ENCODE data around the gene AHCYL1. TPM values are rescaled to one million over a fixed set of nuclear protein-coding genes. Genes with fewer than 3 reads are reported as not detected.

Gene AHCYL1
- total and polyA plus RNA-seq, 2 experiments from 2014 or later, result 47.6 to 72.6 TPM

DNA sequence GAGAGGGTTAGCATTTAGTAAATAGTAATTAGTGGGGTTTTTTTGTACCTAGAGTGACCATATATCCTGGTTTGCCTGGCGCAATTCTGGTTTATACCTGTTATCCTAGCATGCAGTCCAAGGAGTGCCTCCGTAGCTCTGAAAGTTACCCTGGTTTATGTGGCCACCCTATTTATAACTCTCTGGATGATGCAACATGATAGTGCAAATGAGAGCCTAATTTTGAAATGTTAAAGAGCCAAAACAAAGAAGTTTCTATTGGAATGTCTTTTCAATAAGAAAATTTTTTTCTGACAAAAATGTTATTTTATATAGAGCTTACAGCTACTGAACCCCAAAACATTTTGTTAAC, 5.7 kb downstream of the AHCYL1 start:
- DNase-seq, result no peak
- Histone ChIP-seq H3F3A (ENCODE audit: insufficient read depth) (peaks cover 15% of the 10 kb centered on the region), H3K79me2 (ENCODE audit: insufficient read depth) (peaks cover 100% of the 10 kb centered on the region), H3K9ac (no peak overlapping the region), H3K4me3 (no peak overlapping the region), H3K27me3 (replicated peaks; ENCODE audit: insufficient read depth) (no peaks in the 10 kb centered on the region), H3K4me2 (ENCODE audit: unreplicated experiment) (peak overlapping the region; percentile 11), H3K36me3 (ENCODE audit: low read depth) (no peaks in the 10 kb centered on the region), H3K9me2 (ENCODE audit: insufficient read depth) (no peaks in the 10 kb centered on the region), H3K27ac (no peak overlapping the region), H4K20me1 (ENCODE audit: insufficient read depth) (peaks cover 9% of the 10 kb centered on the region), H2AFZ (no peak overlapping the region), H3K9me3 (ENCODE audit: low read depth) (no peaks in the 10 kb centered on the region), H3K4me1 (ENCODE audit: insufficient read depth) (peaks cover 47% of the 10 kb centered on the region)
- no peak for TF ChIP-seq EZH2phosphoT487 (IDR thresholded peaks at IDR 0.05; ENCODE audit: insufficient read depth, low read depth)
- no peak for TF ChIP-seq EZH2 (IDR thresholded peaks at IDR 0.05; ENCODE audit: insufficient read depth, poor library complexity, severe bottlenecking)
- in situ Hi-C loops (cut with MboI), result no loop called here
- WGBS, 2 experiments (ENCODE audit: low coverage in 1 of 2, low lambda C conversion rate in 2 of 2, missing lambda C conversion rate in 2 of 2), result 91 to 100% methylated on average over 2 of the region's 2 CpGs

DNA sequence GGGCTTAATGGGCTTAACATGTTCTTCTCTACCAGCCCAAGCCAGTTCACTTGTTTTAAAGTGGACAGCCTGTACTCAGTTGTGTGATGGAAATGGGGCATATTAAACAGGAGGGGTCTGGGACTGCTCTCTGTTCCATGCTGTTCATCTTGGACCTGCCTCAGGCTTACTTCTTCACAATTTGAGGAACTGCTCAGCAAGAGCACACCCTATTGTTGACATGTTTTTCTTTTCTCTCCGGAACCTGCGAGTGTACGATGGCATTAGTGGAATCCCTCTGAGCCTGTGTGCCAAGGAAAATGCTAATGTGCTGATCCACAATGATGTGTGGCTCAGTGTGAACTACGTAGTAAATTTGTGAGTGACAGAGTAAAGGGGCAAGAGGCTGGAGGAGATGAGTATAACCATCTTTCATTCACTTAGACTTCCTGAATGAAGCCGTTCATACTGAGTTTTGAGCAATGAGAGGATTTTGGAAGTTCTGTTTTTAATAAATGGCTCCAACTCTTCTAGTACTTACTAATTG, 6.9 kb downstream of the AHCYL1 start:
- H3F3A ChIP-seq (ENCODE audit: insufficient read depth), result peaks cover 15% of the 10 kb centered on the region
- no peaks in the 10 kb centered on the region for H3K9me2 ChIP-seq (ENCODE audit: insufficient read depth)
- H2AFZ ChIP-seq, result no peak overlapping the region
- no peak overlapping the region for H3K9ac ChIP-seq
- in situ Hi-C loops (cut with MboI), result no loop called here
- DNase-seq, result no peak
- H3K4me3 ChIP-seq, result no peak overlapping the region
- no peaks in the 10 kb centered on the region for H3K36me3 ChIP-seq (ENCODE audit: low read depth)
- TF ChIP-seq EZH2phosphoT487 (IDR thresholded peaks at IDR 0.05; ENCODE audit: insufficient read depth, low read depth), result no peak
- TF ChIP-seq EZH2 (IDR thresholded peaks at IDR 0.05; ENCODE audit: insufficient read depth, poor library complexity, severe bottlenecking), result no peak
- no peak overlapping the region for H3K27ac ChIP-seq
- H3K9me3 ChIP-seq (ENCODE audit: low read depth), result no peaks in the 10 kb centered on the region
- 95 to 97% methylated on average over 5 of the region's 5 CpGs for WGBS, 2 experiments (ENCODE audit: low coverage in 1 of 2, low lambda C conversion rate in 2 of 2, missing lambda C conversion rate in 2 of 2)
- peaks cover 45% of the 10 kb centered on the region for H3K4me1 ChIP-seq (ENCODE audit: insufficient read depth)
- H3K4me2 ChIP-seq (ENCODE audit: unreplicated experiment), result no peak overlapping the region
- H4K20me1 ChIP-seq (ENCODE audit: insufficient read depth), result peaks cover 7% of the 10 kb centered on the region
- H3K79me2 ChIP-seq (ENCODE audit: insufficient read depth), result peaks cover 100% of the 10 kb centered on the region
- no peaks in the 10 kb centered on the region for H3K27me3 ChIP-seq (replicated peaks; ENCODE audit: insufficient read depth)

DNA sequence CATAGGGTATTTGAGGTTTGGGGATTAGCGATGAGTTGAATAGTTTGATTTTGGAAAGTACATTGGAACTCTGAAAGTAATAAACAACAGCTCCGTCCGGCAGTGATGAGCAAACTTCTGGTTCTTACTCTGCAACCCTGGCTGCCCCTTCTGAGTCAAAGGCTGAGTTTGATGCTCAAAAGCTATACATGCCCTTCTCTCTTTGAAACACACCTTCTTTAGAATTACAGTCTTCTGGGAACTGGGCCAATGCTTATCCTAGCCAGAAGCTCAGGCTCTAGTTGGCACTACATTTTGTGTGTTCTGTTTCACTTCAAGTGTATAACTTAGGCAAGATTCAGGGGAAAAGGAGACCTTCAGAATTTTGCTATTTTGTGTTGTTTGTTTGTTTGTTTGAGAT, 9.3 kb downstream of the AHCYL1 start:
- H4K20me1 ChIP-seq (ENCODE audit: insufficient read depth), result no peaks in the 10 kb centered on the region; the same call in 1 of the 2 replicates
- no peak overlapping the region for H3K9ac ChIP-seq
- H3K9me2 ChIP-seq (ENCODE audit: insufficient read depth), result no peaks in the 10 kb centered on the region
- H3K27ac ChIP-seq, result 0 out of 2 replicates have a peak overlapping the region, but pooled peaks have one; percentile 2
- in situ Hi-C loops (cut with MboI), result no loop called here
- peaks cover 100% of the 10 kb centered on the region for H3K79me2 ChIP-seq (ENCODE audit: insufficient read depth)
- no peak overlapping the region for H2AFZ ChIP-seq
- H3K4me3 ChIP-seq, result no peak overlapping the region
- WGBS, 2 experiments (ENCODE audit: low coverage in 1 of 2, low lambda C conversion rate in 2 of 2, missing lambda C conversion rate in 2 of 2), result 47 to 72% methylated on average over 3 of the region's 3 CpGs
- peaks cover 29% of the 10 kb centered on the region for H3K4me1 ChIP-seq (ENCODE audit: insufficient read depth)
- peaks cover 15% of the 10 kb centered on the region for H3F3A ChIP-seq (ENCODE audit: insufficient read depth)
- no peak for TF ChIP-seq EZH2 (IDR thresholded peaks at IDR 0.05; ENCODE audit: insufficient read depth, poor library complexity, severe bottlenecking)
- TF ChIP-seq EZH2phosphoT487 (IDR thresholded peaks at IDR 0.05; ENCODE audit: insufficient read depth, low read depth), result no peak
- peak; percentile 45 for DNase-seq
- no peaks in the 10 kb centered on the region for H3K27me3 ChIP-seq (replicated peaks; ENCODE audit: insufficient read depth)
- no peaks in the 10 kb centered on the region for H3K36me3 ChIP-seq (ENCODE audit: low read depth)
- no peaks in the 10 kb centered on the region for H3K9me3 ChIP-seq (ENCODE audit: low read depth)
- H3K4me2 ChIP-seq (ENCODE audit: unreplicated experiment), result no peak overlapping the region

DNA sequence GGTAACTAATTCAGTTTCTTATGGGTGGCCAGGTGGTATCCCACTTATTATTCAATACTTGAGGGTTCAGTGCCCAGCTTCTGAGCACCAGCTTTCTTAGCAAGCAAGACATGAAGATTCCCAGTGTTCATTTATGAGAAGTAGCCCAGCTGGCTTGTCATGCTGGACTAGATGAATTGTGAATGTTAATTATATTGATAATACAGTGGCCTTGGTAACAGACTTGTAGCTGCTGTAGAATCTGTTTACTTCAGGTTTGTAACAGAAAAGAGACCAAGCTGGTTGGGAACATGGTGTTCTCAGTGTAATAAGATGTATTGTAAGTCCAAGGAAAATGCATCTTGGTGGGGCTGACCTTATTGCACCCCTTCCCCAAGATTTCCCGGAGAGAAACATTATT, 10.1 kb downstream of the AHCYL1 start:
- H3K9me3 ChIP-seq (ENCODE audit: low read depth), result no peaks in the 10 kb centered on the region
- H3K36me3 ChIP-seq (ENCODE audit: low read depth), result no peaks in the 10 kb centered on the region
- H3K4me1 ChIP-seq (ENCODE audit: insufficient read depth), result peaks cover 29% of the 10 kb centered on the region
- TF ChIP-seq EZH2 (IDR thresholded peaks at IDR 0.05; ENCODE audit: insufficient read depth, poor library complexity, severe bottlenecking) (no peak), EZH2phosphoT487 (IDR thresholded peaks at IDR 0.05; ENCODE audit: insufficient read depth, low read depth) (no peak)
- H3F3A ChIP-seq (ENCODE audit: insufficient read depth), result peaks cover 15% of the 10 kb centered on the region
- H2AFZ ChIP-seq, result no peak overlapping the region
- H3K4me3 ChIP-seq, result no peak overlapping the region
- H3K27ac ChIP-seq, result no peak overlapping the region
- H3K9ac ChIP-seq, result no peak overlapping the region
- no peak for DNase-seq
- H3K79me2 ChIP-seq (ENCODE audit: insufficient read depth), result peaks cover 100% of the 10 kb centered on the region
- no peaks in the 10 kb centered on the region for H3K27me3 ChIP-seq (replicated peaks; ENCODE audit: insufficient read depth)
- no peak overlapping the region for H3K4me2 ChIP-seq (ENCODE audit: unreplicated experiment)
- no peaks in the 10 kb centered on the region; the same call in 1 of the 2 replicates for H4K20me1 ChIP-seq (ENCODE audit: insufficient read depth)
- H3K9me2 ChIP-seq (ENCODE audit: insufficient read depth), result no peaks in the 10 kb centered on the region
- in situ Hi-C loops (cut with MboI), result no loop called here
- 50 to 56% methylated on average over 1 of the region's 1 CpG for WGBS, 2 experiments (ENCODE audit: low coverage in 1 of 2, low lambda C conversion rate in 2 of 2, missing lambda C conversion rate in 2 of 2)
